Measurements from ENCODE around the gene MRPS26.
A peak's percentile ranks its signal among the peaks of the same experiment; 100 is the strongest.
"Not testable (repeated sequence)": the region's sequence is repeated elsewhere in the genome, so short reads cannot be mapped to it uniquely, and the experiment has no call there.

Gene MRPS26

DNA sequence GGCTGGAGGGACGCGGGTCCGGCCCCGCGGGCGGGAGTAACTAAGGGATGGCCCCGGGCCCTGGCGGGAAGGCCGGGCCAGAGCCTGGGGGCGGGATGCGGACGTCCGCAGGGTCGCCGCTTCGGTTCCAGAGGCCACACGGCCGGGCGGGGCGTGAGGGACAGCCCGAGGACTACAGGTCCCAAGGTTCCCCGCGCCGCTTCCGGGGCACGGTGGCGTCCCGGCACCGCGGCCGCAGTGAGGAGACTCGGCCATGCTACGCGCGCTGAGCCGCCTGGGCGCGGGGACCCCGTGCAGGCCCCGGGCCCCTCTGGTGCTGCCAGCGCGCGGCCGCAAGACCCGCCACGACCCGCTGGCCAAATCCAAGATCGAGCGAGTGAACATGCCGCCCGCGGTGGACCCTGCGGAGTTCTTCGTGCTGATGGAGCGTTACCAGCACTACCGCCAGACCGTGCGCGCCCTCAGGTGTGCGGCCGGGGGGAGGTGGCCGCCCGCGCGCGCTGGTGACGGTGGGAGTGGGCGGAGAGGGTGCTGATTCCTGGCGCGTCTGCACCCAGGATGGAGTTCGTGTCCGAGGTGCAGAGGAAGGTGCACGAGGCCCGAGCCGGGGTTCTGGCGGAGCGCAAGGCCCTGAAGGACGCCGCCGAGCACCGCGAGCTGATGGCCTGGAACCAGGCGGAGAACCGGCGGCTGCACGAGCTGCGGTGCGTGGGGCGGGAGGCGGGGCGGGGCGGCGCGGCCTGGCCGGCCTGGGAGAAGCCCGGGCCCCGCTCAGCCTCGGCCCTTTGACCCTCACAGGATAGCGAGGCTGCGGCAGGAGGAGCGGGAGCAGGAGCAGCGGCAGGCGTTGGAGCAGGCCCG lies at the start of gene MRPS26:
Gene MRPS26 (plus strand): TSS at position 237 of the 861 bp plus-strand sequence. CDS start 17 bp downstream, at position 254.
- DNase-seq, result no peak

DNA sequence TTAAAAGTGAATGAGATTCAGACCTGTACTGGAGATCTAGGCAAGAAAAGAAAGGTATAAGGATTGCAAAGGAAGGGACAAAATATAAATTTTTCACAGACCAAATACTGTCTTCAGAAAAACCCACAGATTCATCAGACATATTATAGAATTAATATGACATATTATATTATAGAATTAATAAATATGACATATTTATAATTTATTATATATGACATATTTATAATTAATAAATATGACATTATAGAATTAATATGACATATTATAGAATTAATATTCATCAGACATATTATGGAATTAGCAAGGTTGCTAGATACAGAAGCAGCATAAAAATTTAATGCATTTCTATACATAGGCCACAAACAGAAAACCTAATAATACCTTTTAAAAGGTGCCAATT lies 47.1 kb upstream of the MRPS26 start:
- DNase-seq, result no peak

DNA sequence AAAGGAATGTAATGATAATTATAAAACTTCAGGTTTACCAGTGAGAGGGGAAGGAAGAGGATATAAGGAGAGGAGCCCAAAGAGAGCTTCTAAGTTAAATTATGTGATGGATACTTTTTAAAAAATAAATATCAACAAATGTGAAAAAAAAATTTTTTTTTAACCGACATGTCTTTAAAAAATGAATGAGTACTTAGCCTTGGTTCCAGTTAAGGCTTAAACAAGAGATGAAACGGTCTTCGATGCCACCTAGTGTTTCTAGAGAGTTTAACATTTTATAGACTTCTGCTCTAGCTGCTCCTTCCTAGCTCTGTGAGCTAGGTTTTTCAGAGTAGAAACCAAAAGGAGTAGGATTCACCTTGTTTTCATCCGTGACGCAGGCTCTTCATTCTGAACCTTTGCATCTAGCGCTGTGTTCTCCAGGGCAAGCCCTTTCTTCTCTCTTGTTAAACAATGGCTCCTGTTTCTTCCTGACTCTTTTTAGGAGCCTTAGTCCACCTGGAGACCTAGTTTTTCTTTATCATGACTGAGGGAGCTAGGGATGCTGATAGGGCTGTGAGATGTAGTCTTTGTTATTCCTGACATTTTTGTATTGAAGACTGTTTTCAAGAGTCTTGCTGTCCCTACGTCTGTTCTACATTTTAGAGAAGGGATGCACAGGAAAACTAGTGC lies 44.9 kb upstream of the MRPS26 start:
- DNase-seq, result peak; percentile 27

DNA sequence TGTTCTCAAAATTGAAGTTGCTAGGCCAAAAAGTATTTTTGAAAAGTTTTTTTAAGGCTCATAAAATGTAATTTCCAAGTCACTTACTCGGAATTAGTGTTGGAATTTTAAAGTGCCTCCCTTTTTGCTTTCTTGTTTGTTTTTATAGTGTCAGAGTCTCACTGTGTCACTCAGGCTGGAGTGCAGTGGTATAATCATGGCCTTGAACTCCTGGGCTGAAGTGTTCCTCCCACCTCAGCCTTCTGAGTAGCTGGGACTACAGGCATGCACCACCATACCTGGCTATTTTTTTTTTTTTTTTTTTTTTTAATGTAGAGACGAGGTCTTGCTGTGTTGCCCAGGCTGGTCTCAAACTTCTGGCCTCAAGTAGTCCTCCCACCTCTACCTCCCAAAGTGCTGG lies 42.4 kb upstream of the MRPS26 start:
- no peak for DNase-seq

DNA sequence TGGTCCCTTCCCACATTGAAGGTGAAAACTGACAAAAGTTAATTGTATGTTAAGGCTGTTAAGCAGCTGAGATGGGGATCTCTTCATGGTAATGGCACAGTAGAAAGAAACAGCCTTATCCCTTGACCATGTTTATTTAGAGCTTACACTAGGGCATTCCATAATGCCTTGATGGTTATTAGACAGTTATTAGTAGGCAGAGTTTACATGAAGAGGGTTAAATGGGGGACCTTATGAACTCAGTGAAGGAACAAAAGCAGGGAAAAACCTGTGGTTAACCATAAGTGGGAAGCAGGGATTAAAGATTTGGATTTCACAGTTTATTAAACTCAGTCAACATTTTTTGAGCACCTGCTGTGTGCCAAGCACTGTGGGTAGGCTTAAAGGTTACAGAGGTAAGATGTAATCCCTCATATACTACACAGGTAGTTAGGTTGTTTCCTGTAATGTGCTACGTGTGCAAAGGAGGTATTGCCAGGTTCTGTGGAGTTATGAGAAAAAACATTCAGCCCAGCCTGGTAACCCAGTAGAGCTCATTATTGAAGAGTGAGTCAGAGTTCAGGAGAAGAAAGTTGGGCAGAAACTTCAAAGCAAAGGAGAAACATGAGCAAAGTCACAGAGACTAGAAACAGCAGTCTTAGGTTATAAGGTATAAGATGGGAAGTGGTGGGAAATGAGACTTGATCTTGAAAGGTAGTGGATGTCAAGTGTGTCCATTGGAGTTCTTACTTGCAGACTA lies 34.7 kb upstream of the MRPS26 start:
- DNase-seq, result no peak

DNA sequence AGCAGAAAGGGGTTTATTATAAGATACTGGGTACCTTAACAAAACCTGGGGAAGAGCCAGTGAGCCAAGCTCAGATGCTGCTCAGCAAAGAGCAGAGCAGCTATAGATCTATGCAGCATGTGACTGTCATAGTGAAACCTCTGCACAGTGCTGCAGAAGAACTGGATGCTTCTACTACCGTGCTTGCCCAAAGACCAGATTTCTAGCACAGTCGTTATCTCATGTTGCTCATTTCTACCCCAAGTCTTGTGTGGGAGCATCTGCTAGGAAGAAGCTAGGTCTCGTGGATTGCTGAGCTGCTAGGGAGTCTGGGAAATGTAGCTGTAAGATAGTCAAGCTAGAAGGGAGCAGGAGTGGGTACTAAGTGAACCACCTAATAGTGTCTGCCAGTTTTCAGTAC lies 34.1 kb upstream of the MRPS26 start:
- DNase-seq, result no peak

DNA sequence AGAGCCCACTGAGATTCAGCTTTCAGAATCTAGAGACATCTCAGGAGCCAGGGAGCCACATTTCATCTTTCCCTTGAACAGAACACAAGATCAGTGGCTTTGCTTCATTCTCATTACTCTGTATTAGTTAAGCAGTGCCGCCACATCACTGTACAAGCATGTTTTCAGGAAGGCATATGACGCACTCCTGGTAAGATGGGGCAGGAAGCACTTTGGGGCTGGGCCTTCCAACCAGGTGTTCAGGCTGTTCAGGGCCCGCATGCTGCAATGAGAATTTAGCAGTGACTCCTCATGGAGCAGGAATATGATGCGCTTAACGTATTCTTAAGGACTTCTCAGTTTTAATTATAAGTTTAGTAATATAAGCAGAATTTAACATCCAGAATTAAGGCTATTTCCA lies 32.1 kb upstream of the MRPS26 start:
- DNase-seq, result no peak

DNA sequence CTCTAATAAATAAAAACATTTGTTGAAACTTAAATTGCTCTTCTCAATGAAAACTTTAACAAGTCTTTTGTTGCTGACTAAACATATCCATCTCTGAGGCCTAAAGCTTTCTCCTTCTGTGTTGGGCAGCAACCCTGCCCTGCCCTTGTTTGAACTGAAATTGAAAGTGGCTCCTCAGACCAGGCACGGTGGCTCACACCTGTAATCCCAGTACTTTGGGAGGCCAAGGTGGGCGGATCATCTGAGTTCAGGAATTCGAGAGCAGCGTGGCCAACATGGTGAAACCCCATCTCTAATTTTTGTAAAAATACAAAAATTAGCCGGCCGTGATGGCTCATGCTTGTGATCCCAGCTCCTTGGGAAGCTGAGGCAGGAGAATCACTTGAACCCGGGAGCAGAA lies 31.7 kb upstream of the MRPS26 start:
- no peak for DNase-seq

DNA sequence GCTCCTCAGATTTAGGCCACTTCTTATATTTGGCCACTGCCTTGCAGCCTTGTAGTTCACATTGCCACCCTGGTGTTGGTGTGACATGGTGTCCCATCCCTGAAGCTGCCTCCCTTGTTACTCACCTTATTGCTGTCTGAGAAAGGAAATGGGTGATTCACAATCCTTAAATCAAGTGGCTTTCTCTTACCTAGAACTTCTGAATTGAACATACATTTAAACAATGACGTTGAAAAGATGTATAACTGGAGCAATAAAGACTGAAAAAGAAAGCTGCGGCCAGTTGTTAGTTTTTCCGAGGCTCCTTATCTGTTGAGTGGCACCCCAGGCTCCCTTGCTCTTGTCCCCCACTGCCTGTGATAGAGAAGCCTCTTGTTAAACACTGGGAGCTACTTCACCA lies 31.2 kb upstream of the MRPS26 start:
- no peak for DNase-seq

DNA sequence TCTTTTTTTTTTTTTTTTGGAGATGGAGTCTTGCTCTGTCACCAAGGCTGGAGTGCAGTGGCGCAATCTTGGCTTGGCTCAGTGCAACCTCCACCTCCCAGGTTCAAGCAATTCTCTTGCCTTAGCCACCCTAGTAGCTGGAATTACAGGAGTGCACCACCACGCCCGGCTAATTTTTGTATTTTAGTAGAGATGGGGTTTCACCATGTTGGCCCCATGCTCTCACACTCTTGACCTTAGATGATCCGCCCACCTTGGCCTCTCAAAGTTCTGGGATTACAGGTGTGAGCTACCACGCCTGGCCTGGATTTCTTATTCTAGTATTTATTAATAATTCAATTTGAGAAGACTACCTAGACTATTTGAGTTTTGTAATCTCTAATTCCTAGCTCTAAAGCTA lies 30.6 kb upstream of the MRPS26 start:
- not testable (repeated sequence) for DNase-seq

DNA sequence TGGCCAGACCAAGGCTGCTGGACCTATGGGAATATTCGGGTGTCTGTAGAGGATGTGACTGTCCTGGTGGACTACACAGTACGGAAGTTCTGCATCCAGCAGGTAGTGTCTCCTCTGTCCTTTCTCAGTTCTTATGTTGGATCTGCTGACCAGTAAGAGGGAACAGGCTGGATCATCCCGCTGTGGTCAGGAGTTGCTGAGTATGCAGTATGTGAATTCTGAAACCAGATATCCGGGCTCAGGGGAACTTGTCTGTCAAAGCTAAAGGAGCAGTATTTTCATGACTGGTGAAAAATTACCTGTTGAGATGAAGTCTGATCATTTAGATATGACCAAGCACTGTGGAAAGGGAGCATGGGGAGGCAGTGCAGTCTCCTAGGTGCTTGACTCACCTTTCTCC lies 24.5 kb upstream of the MRPS26 start:
- no peak for DNase-seq

DNA sequence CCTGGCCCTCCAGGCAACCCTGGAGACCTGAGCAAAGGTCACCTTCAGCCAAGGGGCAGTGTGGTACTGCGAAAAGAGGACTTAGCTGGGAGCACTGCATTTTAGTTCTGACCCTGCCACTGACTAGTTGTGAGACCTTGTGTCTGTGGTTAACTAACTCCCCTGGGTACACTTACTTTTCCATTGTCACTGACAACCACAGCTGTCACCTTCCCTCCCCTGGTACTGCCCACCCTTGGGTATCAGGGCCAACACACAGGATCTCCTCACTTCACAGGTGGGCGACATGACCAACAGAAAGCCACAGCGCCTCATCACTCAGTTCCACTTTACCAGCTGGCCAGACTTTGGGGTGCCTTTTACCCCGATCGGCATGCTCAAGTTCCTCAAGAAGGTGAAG lies 24.1 kb upstream of the MRPS26 start:
- no peak for DNase-seq

DNA sequence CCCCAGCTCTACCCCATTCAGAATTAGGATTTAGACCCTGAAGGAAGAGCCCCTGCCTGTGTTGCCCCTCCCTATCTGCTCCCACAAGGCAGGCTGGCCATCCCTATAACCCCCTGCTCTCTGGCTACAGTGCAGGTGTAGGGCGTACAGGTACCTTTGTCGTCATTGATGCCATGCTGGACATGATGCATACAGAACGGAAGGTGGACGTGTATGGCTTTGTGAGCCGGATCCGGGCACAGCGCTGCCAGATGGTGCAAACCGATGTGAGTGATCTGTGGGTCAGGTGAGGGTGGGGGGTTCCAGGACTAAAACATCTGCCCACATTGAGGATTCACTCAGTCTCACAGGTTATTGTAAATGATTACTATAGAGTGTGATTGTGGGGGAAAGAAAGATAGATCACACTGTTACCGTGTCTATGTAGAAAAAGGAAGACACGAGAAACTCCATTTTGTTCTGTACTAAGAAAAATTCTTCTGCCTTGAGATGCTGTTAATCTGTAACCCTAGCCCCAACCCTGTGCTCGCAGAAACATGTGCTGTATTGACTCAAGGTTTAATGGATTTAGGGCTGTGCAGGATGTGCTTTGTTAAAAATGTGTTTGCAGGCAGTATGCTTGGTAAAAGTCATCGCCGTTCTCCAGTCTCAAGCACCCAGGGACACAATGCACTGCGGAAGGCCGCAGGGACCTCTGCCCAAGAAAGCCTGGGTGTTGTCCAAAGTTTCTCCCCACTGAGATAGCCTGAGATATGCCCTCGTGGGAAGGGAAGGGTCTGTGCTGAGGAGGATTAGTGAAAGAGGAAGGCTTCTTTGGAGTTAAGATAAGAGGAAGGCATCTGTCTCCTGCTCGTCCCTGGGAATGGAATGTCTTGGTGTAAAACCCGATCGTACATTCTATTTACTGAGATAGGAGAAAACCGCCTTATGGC lies 23.0 kb upstream of the MRPS26 start:
- peak; percentile 74 for DNase-seq

DNA sequence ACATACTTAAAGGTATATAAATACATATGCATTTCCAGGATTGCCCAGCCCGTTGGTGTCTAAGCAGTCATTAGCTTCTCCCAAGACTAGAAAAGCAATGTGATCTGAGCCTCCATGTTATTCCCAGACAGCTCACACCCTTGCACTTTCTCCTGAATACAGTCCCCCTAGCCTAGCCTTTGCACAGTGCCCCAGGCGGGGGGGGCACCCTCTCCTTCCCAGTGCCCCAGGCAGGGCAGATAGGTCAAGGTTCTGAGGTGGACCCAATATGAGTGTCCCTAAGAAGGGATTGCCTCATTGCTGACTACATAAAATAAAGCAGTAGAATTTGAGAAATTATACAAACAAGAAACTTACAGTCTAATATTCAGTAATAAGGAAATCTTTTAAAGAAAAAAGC lies 17.9 kb upstream of the MRPS26 start:
- no peak for DNase-seq

DNA sequence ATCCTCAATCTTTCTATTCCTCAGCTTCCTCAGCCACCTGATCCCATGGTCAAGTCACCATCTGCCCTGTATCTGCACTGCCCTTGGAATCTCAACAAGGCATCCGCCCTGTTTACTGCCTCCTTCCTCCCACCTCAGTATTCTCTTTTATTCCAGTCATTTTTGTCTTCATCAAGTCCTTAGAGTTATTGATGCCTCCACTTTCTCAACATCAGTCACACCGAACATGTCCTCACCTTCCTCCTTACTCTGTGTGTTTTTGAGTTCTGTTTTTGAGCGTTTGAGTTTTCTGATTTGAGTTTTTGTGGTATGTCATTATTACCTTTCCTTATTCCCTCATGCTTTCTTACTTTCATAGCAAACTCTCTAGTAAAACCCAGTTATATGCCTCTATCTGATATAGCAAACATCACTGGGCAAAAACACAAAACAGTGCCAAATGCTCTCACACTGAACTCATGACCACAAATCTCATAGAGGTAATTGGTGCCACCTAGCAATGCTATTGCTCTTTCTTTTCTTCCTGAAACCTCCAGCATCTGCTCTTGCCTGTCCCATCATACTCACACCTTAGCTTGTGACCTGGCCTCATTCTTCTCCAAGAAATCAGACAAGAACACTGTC lies 14.2 kb upstream of the MRPS26 start:
- no peak for DNase-seq

DNA sequence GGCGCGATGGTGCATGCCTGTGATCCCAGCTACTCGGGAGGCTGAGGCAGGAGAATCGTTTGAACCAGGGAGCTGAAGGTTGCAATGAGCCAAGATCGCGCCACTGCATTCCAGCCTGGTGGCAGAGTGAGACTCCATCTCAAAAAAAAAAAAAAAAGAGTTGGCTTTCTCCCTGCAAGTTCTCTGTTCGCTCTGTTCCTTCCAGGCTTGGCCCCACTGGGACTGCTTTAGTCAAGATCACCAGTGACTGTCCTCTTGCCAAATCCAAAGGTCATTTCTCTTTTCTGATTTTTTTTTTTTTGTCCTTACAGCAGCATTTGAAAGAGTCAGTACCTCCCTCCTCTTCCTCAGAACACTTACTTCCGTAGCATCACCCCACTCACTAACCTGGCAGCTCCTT lies 13.2 kb upstream of the MRPS26 start:
- no peak for DNase-seq

DNA sequence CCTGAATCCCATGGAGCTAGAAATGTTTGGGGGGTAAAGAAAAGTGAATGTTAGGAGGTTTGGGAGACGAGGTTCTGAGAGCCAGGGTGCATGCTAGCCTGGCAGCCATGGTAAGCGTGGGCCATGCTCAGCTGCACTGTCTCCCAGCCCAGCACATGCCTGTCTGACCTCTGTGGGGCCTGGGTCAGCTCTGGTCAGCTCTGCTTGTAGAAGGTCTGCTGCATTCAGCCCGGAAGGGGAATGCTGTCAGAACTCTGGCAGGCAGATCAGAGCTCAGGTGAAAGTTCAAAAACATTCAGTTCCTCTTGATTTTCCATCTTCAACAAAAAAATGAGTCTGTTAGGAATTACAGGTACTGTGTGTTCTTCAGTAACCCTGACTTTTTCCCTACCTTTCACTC lies 8.2 kb upstream of the MRPS26 start:
- no peak for DNase-seq

DNA sequence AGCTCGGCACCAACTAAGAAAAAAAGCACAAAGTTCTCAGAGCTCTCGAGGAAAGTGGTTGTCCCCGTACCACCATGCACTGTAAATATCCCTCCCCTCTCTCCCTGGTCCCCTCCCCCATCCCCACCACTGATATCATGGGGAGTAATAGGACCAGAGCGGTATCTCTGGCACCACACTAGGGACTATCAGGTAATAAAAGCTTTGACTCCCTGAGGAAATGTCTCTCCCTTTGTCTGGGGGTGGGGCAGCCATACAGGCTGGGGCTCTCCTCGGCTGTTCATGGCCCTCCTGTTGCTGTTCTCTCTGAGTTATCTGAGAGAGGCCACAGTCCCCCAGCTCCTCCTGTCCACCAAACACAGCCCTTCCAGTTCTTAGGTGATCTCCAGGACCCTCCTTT lies 7.4 kb upstream of the MRPS26 start:
- DNase-seq, result no peak

DNA sequence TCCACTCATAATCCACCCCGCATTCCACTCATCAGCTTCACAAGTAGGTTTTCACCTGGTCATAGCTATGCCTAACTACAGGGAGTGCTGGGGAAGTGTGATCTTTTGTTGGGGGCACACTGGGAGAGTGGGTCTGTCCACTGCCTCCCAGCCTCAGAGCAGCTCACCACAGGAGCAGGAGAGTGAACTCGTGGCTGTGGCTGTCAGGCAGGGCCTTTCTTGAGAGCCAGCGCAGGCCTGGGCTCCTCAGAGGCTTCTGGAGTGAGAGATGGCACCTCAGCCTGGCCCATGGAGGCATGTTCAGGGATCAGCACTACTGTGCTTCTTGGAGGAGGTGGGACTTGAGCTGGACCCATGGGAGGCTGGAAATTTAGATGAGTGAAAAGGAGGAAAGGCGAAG lies 6.4 kb upstream of the MRPS26 start:
- no peak for DNase-seq

DNA sequence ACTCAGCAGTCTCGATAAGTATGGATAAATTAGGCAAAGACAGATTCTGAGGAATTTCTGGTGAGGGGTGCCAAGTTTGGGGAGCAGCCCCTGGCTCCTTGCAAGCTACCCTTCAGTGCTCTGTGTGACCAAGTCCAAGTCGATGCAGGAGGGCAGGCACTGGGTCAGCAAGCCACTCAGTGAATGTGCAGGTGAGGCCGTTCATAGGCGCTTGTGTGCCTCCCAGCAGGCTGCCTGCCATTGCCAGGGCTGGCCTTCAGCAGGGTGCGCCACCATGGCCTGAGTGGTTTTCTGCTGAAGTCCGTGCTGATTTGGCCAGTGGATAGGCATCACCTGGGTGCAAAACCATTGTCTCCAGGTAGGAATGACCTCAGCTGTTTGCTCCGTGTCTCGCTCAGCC lies 5.8 kb upstream of the MRPS26 start:
- DNase-seq, result no peak

DNA sequence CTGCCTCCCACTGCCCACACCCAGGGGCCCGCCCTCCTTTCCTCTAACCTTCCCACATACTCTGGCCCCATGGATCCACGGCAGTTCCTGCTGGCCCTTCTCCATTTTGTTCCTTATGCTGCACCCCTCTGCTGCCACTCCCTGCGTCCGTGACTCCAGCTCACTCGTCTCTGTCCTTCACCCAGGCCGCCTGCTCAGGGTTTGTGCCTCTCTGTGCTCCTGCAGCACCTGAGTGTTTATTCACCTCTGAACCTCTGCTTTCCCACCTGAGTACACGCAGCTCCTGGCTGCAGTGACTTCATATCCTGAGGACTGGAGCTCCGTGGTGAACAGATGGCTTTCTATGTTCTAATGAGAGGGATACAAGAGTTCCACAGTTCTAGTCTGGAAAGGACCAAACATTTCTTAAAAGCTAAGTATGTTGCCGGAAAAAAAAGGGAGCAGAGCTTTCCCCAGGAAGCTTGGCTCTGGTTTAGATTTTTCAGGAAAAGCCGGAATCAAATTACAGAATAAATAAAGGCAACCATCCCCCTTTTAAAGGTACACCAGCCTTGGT lies 3.9 kb upstream of the MRPS26 start:
- DNase-seq, result no peak

DNA sequence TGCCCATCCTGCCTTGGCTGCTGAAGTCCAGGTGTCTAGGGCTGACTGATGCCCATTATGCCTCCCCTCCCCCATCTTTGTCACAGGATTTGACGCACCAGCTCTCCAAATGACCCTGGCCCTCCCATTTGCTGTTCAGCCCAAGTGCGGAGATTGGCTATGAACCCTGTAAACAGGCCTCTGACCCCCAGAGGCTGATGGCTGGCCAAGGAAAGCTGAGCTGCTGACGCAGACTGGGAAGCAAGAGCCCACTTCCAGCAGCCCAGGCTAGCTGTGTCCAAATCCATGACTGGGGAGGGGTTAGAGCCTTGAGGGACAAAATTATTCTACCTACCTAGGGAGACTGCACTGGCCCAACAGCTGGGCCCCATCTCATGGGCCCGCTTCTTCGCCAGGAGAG lies 3.2 kb upstream of the MRPS26 start:
- DNase-seq, result no peak

All from NCI-H524 treated with DMSO at 0.1 percent for 48 hours (cell line).